MV-4-11 (cell line): ENCODE measurements around the gene ACAA2.

Experiments
- DNase-seq: peaks from one replicate; lab custom pipeline; 2025; lab: John Stamatoyannopoulos, UW

Gene ACAA2

GRCh38 chr18:49766646-49767045 is 46.7 kb downstream of the ACAA2 start:
- no peak for DNase-seq

- DNase-seq: no peak
Observed at GRCh38 chr18:49764032-49764431, 49.3 kb downstream of the ACAA2 start.

- no peak for DNase-seq
Observed at GRCh38 chr18:49763590-49763989, 49.7 kb downstream of the ACAA2 start.

- DNase-seq: no peak
Observed at GRCh38 chr18:49762191-49763077, 50.9 kb downstream of the ACAA2 start.

- no peak for DNase-seq
Observed at GRCh38 chr18:49761771-49762170, 51.6 kb downstream of the ACAA2 start.

GRCh38 chr18:49758263-49758610 is 55.1 kb downstream of the ACAA2 start:
- DNase-seq: no peak

GRCh38 chr18:49757513-49758262 is 55.6 kb downstream of the ACAA2 start:
- DNase-seq: no peak

GRCh38 chr18:49756671-49757362 is 56.5 kb downstream of the ACAA2 start:
- peak; percentile 52 for DNase-seq

- DNase-seq: no peak
Observed at GRCh38 chr18:49756135-49756534, 57.2 kb downstream of the ACAA2 start.

- no peak for DNase-seq
Observed at GRCh38 chr18:49755489-49755888, 57.8 kb downstream of the ACAA2 start.

GRCh38 chr18:49754866-49755265 is 58.5 kb downstream of the ACAA2 start:
- DNase-seq: no peak

GRCh38 chr18:49753643-49754042 is 59.7 kb downstream of the ACAA2 start:
- DNase-seq: no peak

- DNase-seq: no peak
Observed at GRCh38 chr18:49752095-49752457, 61.3 kb downstream of the ACAA2 start.

GRCh38 chr18:49751427-49752094 is 61.8 kb downstream of the ACAA2 start:
- peak; percentile 62 for DNase-seq

- no peak for DNase-seq
Observed at GRCh38 chr18:49749563-49749962, 63.8 kb downstream of the ACAA2 start.

- DNase-seq: peak; percentile 24
Observed at GRCh38 chr18:49747876-49748275, 65.5 kb downstream of the ACAA2 start.

- DNase-seq: peak; percentile 40
Observed at GRCh38 chr18:49745045-49746014, 68.0 kb downstream of the ACAA2 start.

GRCh38 chr18:49744376-49745008 is 68.8 kb downstream of the ACAA2 start:
- no peak for DNase-seq

- no peak for DNase-seq
Observed at GRCh38 chr18:49743117-49743567, 70.2 kb downstream of the ACAA2 start.
